SK-N-SH treated with all-trans-retinoic acid at 6 μM for 48 hours (cell line): ENCODE results near the gene AKNA.

Experiments
- ATAC-seq: fragments of 200-7000 bp; cut with Tn5 transposase; 3 replicates; pipeline ENCODE4 v1.9.1; 2020; ENCODE audit warnings: mild to moderate bottlenecking, moderate library complexity
- BACH2 ChIP-seq: fragments of 250-450 bp; sonication (Bioruptor Pico); IDR thresholded peaks from 2 replicates; pipeline ENCODE4 v1.9.0; 2021; ENCODE audit warnings: mild to moderate bottlenecking, borderline replicate concordance
- ISL1 ChIP-seq: fragments of 250-450 bp; sonication (Bioruptor Pico); IDR thresholded peaks from 2 replicates; pipeline ENCODE4 v2.1.2; 2022; ENCODE audit warnings: mild to moderate bottlenecking, moderate library complexity
- OSR1 ChIP-seq: fragments of 250-450 bp; sonication (Bioruptor Pico); IDR thresholded peaks from 2 replicates; pipeline ENCODE4 v1.8.0; 2022; ENCODE audit warnings: moderate library complexity, mild to moderate bottlenecking, inconsistent platforms
- PPARA ChIP-seq: fragments of 250-450 bp; sonication (Bioruptor Pico); IDR thresholded peaks from 2 replicates; pipeline ENCODE4 v1.5.0; 2020; ENCODE audit warnings: mild to moderate bottlenecking, borderline replicate concordance
- RARB ChIP-seq: fragments of 250-450 bp; sonication (Bioruptor Pico); IDR thresholded peaks from 2 replicates; pipeline ENCODE4 v1.8.0; 2021; ENCODE audit warnings: mild to moderate bottlenecking, moderate library complexity
- SNAI2 ChIP-seq: fragments of 250-450 bp; sonication (Bioruptor Pico); IDR thresholded peaks from 2 replicates; pipeline ENCODE4 v1.5.0; 2020; ENCODE audit warnings: mild to moderate bottlenecking, moderate library complexity
- TCF4 ChIP-seq: fragments of 250-450 bp; sonication (Bioruptor Pico); IDR thresholded peaks from 2 replicates; pipeline ENCODE4 v1.8.0; 2021; ENCODE audit warnings: mild to moderate bottlenecking, moderate library complexity, borderline replicate concordance
- TOX ChIP-seq: fragments of 250-450 bp; sonication (Bioruptor Pico); IDR thresholded peaks from 2 replicates; pipeline ENCODE4 v1.8.0; 2021; ENCODE audit warnings: mild to moderate bottlenecking, moderate library complexity, borderline replicate concordance
- ZFP3 ChIP-seq: fragments of 250-450 bp; sonication (Bioruptor Pico); IDR thresholded peaks from 2 replicates; pipeline ENCODE4 v1.5.0; 2020; ENCODE audit warnings: mild to moderate bottlenecking, moderate library complexity
- ZFP30 ChIP-seq: fragments of 450-650 bp; formaldehyde crosslinking; IDR thresholded peaks from 2 replicates; pipeline ENCODE4 v1.5.0; 2022; ENCODE audit warnings: mild to moderate bottlenecking, moderate library complexity
- ZNF70 ChIP-seq: fragments of 450-650 bp; formaldehyde crosslinking; IDR thresholded peaks from 2 replicates; pipeline ENCODE4 v1.5.0; 2020; ENCODE audit warnings: mild to moderate bottlenecking, moderate library complexity
- ZNF8 ChIP-seq: fragments of 450-650 bp; formaldehyde crosslinking; IDR thresholded peaks from 2 replicates; pipeline ENCODE4 v1.5.0; 2020; ENCODE audit warnings: mild to moderate bottlenecking, moderate library complexity
- TF ChIP-seq, protein P1 (sequence below): fragments of 250-450 bp; sonication (Bioruptor Pico); IDR thresholded peaks from 2 replicates; pipeline ENCODE4 v1.8.0; 2021; ENCODE audit warnings: low read depth, mild to moderate bottlenecking, moderate library complexity, borderline replicate concordance
- TF ChIP-seq, protein P2 (sequence below): fragments of 250-450 bp; sonication (Bioruptor Pico); IDR thresholded peaks from 2 replicates; pipeline ENCODE4 v1.5.1; 2021; ENCODE audit warnings: mild to moderate bottlenecking, moderate library complexity
- TF ChIP-seq, protein P3 (sequence below): fragments of 250-450 bp; sonication (Bioruptor Pico); IDR thresholded peaks from 2 replicates; pipeline ENCODE4 v1.8.0; 2020; ENCODE audit warnings: mild to moderate bottlenecking, moderate library complexity, borderline replicate concordance
- TF ChIP-seq, protein P4 (sequence below): fragments of 250-450 bp; sonication (Bioruptor Pico); IDR thresholded peaks from 2 replicates; pipeline ENCODE4 v1.5.1; 2020; ENCODE audit warnings: low read depth, mild to moderate bottlenecking, moderate library complexity
- TF ChIP-seq, protein P5 (sequence below): fragments of 250-450 bp; sonication (Bioruptor Pico); IDR thresholded peaks from 2 replicates; pipeline ENCODE4 v1.5.0; 2020; ENCODE audit warnings: mild to moderate bottlenecking, moderate library complexity

AKNA gene

DNA sequence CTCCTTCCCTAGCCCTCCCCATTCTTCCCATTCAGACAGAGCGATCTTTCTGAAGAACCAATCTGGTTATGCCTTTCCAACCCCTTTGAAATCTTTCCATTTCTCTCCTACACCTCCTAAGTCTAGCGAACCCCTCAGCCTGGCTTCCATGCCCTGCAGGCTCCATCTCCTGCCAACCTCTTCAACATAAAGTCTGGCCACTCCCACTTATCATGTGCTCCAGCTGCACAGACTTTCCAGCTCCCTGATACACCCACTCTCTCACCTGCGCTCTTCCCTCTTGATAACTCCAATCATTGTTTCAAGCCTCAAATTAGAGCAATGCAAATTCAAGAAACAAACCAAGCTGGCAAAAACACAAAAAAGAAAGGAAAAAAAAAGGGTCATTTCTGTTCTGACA is 68.6 kb downstream of the AKNA start:
- TF ChIP-seq, protein P1, sequence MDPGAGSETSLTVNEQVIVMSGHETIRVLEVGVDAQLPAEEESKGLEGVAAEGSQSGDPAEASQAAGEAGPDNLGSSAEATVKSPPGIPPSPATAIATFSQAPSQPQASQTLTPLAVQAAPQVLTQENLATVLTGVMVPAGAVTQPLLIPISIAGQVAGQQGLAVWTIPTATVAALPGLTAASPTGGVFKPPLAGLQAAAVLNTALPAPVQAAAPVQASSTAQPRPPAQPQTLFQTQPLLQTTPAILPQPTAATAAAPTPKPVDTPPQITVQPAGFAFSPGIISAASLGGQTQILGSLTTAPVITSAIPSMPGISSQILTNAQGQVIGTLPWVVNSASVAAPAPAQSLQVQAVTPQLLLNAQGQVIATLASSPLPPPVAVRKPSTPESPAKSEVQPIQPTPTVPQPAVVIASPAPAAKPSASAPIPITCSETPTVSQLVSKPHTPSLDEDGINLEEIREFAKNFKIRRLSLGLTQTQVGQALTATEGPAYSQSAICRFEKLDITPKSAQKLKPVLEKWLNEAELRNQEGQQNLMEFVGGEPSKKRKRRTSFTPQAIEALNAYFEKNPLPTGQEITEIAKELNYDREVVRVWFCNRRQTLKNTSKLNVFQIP (CRISPR knock-in tag): no peak
- TF ChIP-seq TOX (CRISPR knock-in tag) (no peak), RARB (no peak), BACH2 (CRISPR knock-in tag) (no peak), ZFP30 (CRISPR knock-in tag) (no peak), ZNF8 (no peak), SNAI2 (CRISPR knock-in tag) (no peak), OSR1 (no peak), ZFP3 (no peak), PPARA (CRISPR knock-in tag) (no peak), ISL1 (CRISPR knock-in tag) (no peak)
- TF ChIP-seq, protein P2, sequence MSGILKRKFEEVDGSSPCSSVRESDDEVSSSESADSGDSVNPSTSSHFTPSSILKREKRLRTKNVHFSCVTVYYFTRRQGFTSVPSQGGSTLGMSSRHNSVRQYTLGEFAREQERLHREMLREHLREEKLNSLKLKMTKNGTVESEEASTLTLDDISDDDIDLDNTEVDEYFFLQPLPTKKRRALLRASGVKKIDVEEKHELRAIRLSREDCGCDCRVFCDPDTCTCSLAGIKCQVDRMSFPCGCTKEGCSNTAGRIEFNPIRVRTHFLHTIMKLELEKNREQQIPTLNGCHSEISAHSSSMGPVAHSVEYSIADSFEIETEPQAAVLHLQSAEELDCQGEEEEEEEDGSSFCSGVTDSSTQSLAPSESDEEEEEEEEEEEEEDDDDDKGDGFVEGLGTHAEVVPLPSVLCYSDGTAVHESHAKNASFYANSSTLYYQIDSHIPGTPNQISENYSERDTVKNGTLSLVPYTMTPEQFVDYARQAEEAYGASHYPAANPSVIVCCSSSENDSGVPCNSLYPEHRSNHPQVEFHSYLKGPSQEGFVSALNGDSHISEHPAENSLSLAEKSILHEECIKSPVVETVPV (CRISPR knock-in tag): no peak
- TF ChIP-seq, protein P3, sequence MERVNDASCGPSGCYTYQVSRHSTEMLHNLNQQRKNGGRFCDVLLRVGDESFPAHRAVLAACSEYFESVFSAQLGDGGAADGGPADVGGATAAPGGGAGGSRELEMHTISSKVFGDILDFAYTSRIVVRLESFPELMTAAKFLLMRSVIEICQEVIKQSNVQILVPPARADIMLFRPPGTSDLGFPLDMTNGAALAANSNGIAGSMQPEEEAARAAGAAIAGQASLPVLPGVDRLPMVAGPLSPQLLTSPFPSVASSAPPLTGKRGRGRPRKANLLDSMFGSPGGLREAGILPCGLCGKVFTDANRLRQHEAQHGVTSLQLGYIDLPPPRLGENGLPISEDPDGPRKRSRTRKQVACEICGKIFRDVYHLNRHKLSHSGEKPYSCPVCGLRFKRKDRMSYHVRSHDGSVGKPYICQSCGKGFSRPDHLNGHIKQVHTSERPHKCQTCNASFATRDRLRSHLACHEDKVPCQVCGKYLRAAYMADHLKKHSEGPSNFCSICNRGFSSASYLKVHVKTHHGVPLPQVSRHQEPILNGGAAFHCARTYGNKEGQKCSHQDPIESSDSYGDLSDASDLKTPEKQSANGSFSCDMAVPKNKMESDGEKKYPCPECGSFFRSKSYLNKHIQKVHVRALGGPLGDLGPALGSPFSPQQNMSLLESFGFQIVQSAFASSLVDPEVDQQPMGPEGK: no peak
- TF ChIP-seq, protein P4, sequence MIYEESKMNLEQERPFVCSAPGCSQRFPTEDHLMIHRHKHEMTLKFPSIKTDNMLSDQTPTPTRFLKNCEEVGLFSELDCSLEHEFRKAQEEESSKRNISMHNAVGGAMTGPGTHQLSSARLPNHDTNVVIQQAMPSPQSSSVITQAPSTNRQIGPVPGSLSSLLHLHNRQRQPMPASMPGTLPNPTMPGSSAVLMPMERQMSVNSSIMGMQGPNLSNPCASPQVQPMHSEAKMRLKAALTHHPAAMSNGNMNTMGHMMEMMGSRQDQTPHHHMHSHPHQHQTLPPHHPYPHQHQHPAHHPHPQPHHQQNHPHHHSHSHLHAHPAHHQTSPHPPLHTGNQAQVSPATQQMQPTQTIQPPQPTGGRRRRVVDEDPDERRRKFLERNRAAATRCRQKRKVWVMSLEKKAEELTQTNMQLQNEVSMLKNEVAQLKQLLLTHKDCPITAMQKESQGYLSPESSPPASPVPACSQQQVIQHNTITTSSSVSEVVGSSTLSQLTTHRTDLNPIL: no peak
- TF ChIP-seq, protein P5, sequence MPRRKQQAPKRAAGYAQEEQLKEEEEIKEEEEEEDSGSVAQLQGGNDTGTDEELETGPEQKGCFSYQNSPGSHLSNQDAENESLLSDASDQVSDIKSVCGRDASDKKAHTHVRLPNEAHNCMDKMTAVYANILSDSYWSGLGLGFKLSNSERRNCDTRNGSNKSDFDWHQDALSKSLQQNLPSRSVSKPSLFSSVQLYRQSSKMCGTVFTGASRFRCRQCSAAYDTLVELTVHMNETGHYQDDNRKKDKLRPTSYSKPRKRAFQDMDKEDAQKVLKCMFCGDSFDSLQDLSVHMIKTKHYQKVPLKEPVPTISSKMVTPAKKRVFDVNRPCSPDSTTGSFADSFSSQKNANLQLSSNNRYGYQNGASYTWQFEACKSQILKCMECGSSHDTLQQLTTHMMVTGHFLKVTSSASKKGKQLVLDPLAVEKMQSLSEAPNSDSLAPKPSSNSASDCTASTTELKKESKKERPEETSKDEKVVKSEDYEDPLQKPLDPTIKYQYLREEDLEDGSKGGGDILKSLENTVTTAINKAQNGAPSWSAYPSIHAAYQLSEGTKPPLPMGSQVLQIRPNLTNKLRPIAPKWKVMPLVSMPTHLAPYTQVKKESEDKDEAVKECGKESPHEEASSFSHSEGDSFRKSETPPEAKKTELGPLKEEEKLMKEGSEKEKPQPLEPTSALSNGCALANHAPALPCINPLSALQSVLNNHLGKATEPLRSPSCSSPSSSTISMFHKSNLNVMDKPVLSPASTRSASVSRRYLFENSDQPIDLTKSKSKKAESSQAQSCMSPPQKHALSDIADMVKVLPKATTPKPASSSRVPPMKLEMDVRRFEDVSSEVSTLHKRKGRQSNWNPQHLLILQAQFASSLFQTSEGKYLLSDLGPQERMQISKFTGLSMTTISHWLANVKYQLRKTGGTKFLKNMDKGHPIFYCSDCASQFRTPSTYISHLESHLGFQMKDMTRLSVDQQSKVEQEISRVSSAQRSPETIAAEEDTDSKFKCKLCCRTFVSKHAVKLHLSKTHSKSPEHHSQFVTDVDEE: no peak
- TF ChIP-seq, all 23 proteins: peak for 0
- no peak for ATAC-seq

DNA sequence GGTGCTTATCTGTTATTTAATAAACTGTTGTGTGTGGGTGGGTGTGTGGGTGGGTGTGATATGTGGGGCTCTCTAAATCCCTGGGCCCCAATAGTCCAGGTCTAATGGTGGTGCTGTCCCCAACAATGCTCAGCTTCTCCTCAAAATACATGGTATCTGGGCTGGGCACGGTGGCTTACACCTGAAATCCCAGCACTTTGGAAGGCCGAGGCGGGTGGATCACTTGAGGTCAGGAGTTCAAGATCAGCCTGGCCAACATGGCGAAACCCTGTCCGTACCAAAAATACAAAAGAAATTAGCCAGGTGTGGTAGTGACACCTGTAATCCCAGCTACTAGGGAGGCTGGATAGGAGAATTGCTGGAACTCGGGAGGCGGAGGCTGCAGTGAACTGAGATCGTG is 69.4 kb downstream of the AKNA start:
- ATAC-seq: no peak
- TF ChIP-seq ZNF8 (no peak), PPARA (CRISPR knock-in tag) (no peak), BACH2 (CRISPR knock-in tag) (no peak), TCF4 (no peak), ZFP30 (CRISPR knock-in tag) (no peak), ZNF70 (CRISPR knock-in tag) (no peak), TOX (CRISPR knock-in tag) (no peak)
- TF ChIP-seq, protein P1 (CRISPR knock-in tag): no peak
- TF ChIP-seq, protein P5: no peak
- TF ChIP-seq, protein P4: no peak
